HG02678 (cell line): ENCODE data around the gene IDS.

Source experiments
- ATAC-seq: cut with Tn5 transposase; IDR thresholded peaks from one replicate; pipeline ENCODE4 v1.9.1; 2021; ENCODE audit warnings: mild to moderate bottlenecking, moderate library complexity; ENCODE audit not compliant: unreplicated experiment

IDS gene

GRCh38 chrX:149467461-149467860, 37.6 kb downstream of the IDS start:
- no peak for ATAC-seq

GRCh38 chrX:149462849-149463248, 42.3 kb downstream of the IDS start:
- no peak for ATAC-seq

DNA sequence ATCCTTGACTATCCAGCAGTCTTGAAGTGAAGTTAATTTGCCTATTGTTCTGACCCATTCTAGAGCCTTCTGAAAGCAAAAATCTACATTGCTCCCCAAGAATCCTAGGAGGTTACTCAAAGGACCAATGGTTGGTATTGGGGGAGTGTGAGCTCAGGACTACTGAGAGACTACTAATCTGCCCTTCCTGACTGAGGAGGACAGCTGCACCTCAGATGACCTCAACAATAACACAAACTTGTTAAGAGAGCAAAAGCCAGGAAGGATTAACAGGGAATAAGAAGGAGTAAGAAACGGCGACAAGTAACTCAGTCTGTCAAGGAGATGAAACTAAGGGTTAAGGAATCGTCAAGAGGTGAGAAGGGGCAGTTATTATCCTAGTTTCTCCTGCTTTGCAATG, 43.4 kb downstream of the IDS start:
- no peak for ATAC-seq

- no peak for ATAC-seq
Measured at GRCh38 chrX:149458586-149458985, 46.5 kb downstream of the IDS start.

GRCh38 chrX:149456476-149457245, 48.4 kb downstream of the IDS start:
- no peak for ATAC-seq

DNA sequence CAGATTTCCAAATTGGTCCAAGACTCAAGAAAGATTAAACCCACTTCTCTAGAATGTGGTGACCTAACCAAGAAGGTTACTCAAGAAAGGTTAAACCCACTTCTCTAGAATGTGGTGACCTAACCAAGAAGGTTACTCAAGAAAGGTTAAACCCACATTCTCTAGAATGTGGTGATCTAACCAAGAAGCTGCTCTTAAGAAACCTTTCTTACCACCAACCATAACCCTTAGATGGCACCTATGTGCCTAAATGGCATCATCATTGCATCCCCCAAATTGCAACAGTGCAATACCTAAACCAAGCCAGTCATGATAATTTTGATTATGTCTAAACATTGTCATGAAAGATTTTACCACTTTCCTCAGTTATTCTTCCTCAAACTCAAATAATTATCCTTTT, 49.2 kb downstream of the IDS start:
- no peak for ATAC-seq

DNA sequence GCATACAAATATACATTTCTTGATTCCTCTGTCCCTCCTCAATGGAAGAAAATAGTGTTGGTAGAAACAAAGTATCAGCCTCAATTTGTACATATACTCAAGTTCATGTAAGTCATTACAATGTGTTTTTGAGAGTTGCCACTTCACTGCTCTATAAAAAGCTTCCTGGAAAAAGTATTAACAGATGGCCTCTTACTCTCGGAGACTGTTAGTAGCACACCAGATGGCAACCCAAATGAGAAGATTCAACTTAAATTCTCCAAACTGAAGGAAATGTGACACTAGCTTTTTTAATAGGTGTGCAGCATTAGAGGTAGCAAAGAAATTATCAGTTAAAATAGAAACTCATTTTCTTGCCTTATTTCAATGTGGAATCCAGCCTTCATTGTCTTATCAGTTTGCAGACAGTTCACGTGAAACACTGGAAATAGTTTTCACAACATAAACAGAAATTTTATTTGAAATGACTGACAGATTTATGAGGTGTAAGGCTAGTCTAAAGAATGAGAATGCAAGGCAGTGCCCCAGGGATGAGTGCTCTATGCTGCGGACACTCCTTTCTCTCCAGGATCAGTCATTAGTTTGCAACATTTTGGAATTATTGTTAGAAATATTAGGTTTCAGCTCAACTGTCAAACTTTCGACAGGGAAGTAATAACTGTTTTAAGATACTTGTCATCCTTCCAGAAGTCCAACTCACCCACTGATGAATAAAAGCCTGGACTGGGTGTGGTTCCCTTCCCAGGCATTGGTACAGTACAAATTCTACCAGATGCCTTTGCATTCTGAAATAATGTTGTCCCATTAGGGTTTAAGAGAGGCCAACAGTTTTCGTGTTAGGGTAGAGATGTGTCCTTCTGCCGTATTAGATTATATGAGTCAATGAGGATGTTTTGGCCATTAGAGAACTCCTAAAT, 50.9 kb downstream of the IDS start:
- no peak for ATAC-seq

DNA sequence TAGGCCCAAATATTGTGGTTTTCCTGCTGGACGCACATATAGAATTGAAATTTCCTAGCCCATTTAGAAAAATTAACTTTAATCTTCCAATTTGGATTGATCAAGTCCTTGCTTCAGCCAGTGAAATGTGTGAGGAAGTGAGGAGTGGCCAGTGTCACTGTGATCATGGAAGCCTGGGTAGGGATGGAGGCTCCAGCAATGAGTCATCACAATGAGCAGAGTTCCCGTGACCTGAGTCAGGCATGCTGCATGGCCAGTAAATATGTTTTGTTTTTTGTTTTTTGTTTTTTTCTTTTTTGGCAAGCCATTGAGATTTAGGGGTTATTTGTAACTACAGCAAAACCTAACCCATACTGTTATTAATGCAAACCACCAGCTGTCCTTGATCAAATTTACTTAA, 52.1 kb downstream of the IDS start:
- ATAC-seq: no peak

- ATAC-seq: no peak
Measured at GRCh38 chrX:149433451-149433850, 71.7 kb downstream of the IDS start.

DNA sequence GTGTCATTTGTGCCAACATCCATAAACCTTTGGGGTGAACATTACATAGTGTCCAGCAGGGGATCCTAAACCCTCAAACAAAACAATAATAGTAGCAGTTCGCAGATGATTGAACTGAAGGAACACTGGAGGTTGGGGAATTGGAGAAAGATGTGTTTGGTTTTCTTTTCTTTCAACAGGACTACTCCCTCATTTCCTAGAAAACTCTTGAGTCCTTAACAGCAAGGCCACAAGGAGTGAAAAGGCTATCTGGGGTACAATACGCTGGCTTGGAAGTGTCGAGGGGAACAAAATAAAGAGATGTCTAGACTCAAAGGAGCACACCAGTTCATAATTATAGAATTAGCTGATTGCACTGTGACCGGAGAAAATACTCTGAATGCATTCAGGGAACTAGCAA, 72.1 kb downstream of the IDS start:
- no peak for ATAC-seq
